ENCODE results near the gene IL5RA. TPM values are rescaled to one million over a fixed set of nuclear protein-coding genes. Genes with fewer than 3 reads are reported as not detected.

The IL5RA gene
- total and polyA plus RNA-seq, 10 of the 15 experiments (the other 5 are each of a cell fraction or from before 2014, with no cell fraction given): 0.04 to 0.53 (median 0.14) TPM; not detected in 6

DNA sequence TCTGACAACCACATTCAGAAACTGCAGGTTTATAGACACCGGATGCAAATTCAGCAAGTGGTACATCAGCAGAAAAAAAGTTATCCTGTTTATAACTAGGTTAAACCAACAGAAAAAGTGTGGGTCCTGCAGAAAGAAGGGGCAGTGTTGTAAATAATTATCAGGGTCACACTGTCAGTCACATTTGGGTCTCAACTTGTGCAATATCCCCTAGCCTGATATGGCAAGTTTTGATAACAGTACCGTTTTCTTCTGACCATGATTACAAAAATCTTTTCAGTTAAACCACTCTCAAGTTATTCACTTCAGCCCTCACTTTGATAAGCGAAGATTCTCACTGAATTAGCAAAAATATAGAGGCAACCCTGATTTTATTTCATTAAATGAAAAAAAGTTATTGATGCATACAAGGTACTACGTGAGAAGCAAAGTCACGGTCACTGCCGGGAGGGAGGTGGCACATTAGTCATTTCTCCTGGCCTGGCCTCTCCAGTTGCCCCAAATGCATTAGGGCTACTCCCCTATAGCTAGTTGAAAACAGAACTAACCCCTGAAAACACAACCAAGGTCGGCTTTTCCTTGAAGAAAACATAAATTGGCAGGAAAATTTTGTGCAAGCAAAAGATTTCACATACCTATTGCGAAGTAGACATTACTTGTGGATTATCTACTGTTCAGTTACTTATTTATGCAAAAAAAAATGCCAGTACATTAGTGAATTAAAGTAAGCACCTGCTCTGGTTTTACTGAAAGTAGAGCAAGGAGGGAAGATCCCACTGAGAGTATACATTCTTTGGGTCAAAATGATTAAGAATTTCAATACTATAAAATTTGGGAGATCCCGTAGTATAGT is 28.6 kb downstream of the IL5RA start:
- intact Hi-C loops (cut with micrococcal nuclease; ENCODE audit: unreplicated experiment): no loop called here
- H3K27me3 ChIP-seq (replicated peaks in 1 of 2; ENCODE audit: control insufficient read depth in 2 of 2, insufficient read depth in 2 of 2, low read length in 1 of 2): no peaks in the 10 kb centered on the region
- POLR2A ChIA-PET: no interaction called here
- CTCF ChIA-PET: no interaction called here
- RAD21 ChIA-PET (ENCODE audit: unreplicated experiment): no interaction called here
- no peak for DNase-seq (ENCODE audit: low read depth, low spot score)
- peaks cover 23% of the 10 kb centered on the region for H3K4me1 ChIP-seq (ENCODE audit: control insufficient read depth, insufficient read depth, low read length)
- H3K79me2 ChIP-seq (ENCODE audit: control insufficient read depth, insufficient read depth, low read length): no peaks in the 10 kb centered on the region
- H2AFZ ChIP-seq (ENCODE audit: control insufficient read depth, low read depth, low read length): peak overlapping the region; percentile 9; the same call in 1 of the 2 replicates
- no TSS peak for BruUV-seq (replicated peaks)
- H3K4me3 ChIP-seq: no peak overlapping the region
- FAIRE-seq: peak; percentile 52
- SMC1A ChIA-PET (ENCODE audit: uncharacterized antibody, unreplicated experiment): interaction anchor here (0.6 to 1.7 kb wide), 2 partner anchors 12 to 20 kb away, joined by 3 to 5 read pairs; no protein-coding TSS in a partner anchor
- no peak overlapping the region for H3K9ac ChIP-seq (ENCODE audit: control insufficient read depth, insufficient read depth, low read length)
- H4K20me1 ChIP-seq (ENCODE audit: control insufficient read depth, insufficient read depth): no peaks in the 10 kb centered on the region
- H3K36me3 ChIP-seq (ENCODE audit: control insufficient read depth in 2 of 2, insufficient read depth in 2 of 2, low read length in 1 of 2): no peaks in the 10 kb centered on the region
- no peaks in the 10 kb centered on the region; the same call in 2 of the 3 replicates for H3K9me3 ChIP-seq (replicated peaks; ENCODE audit: control insufficient read depth, insufficient read depth, low read length)
- WGBS (ENCODE audit: insufficient coverage, insufficient replicate concordance, low lambda C conversion rate, missing lambda C conversion rate): 17% methylated on average over 9 of the region's 9 CpGs
- peak; percentile 72 for ATAC-seq
- peak overlapping the region; percentile 80 for H3K4me2 ChIP-seq (ENCODE audit: control insufficient read depth, insufficient read depth)
- in situ Hi-C loops (cut with MboI): no loop called here
- H3K27ac ChIP-seq (ENCODE audit: control insufficient read depth, insufficient read depth): no peak overlapping the region
- TF ChIP-seq NRF1 (conservative IDR thresholded peaks at IDR 0.05; ENCODE audit: low read depth, low read length) (no peak), IRF3 (IDR thresholded peaks at IDR 0.05) (no peak), CHD1 (IDR thresholded peaks at IDR 0.05; ENCODE audit: low read depth, low read length) (no peak), MXI1 (IDR thresholded peaks at IDR 0.05; ENCODE audit: low read depth, low read length) (no peak), CUX1 (IDR thresholded peaks at IDR 0.05; ENCODE audit: insufficient replicate concordance, low read depth, low read length) (no peak), EP300 (IDR thresholded peaks at IDR 0.05; ENCODE audit: borderline replicate concordance in 1 of 2, control insufficient read depth in 1 of 2, low read depth in 2 of 2, low read length in 2 of 2) (no peak)
- TF ChIP-seq, protein P1, sequence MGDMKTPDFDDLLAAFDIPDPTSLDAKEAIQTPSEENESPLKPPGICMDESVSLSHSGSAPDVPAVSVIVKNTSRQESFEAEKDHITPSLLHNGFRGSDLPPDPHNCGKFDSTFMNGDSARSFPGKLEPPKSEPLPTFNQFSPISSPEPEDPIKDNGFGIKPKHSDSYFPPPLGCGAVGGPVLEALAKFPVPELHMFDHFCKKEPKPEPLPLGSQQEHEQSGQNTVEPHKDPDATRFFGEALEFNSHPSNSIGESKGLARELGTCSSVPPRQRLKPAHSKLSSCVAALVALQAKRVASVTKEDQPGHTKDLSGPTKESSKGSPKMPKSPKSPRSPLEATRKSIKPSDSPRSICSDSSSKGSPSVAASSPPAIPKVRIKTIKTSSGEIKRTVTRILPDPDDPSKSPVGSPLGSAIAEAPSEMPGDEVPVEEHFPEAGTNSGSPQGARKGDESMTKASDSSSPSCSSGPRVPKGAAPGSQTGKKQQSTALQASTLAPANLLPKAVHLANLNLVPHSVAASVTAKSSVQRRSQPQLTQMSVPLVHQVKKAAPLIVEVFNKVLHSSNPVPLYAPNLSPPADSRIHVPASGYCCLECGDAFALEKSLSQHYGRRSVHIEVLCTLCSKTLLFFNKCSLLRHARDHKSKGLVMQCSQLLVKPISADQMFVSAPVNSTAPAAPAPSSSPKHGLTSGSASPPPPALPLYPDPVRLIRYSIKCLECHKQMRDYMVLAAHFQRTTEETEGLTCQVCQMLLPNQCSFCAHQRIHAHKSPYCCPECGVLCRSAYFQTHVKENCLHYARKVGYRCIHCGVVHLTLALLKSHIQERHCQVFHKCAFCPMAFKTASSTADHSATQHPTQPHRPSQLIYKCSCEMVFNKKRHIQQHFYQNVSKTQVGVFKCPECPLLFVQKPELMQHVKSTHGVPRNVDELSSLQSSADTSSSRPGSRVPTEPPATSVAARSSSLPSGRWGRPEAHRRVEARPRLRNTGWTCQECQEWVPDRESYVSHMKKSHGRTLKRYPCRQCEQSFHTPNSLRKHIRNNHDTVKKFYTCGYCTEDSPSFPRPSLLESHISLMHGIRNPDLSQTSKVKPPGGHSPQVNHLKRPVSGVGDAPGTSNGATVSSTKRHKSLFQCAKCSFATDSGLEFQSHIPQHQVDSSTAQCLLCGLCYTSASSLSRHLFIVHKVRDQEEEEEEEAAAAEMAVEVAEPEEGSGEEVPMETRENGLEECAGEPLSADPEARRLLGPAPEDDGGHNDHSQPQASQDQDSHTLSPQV (IDR thresholded peaks at IDR 0.05): no peak

Data from GM12878 (cell line).